Measurements from ENCODE around the gene EGFL8. TPM values are rescaled to one million over a fixed set of nuclear protein-coding genes. Genes with fewer than 3 reads are reported as not detected.

EGFL8 gene
- total and polyA plus RNA-seq, 9 of the 15 experiments (the other 6 are each of a cell fraction or from before 2014, with no cell fraction given): 2.2 to 47.4 (median 14.2) TPM

GRCh38 chr6:32178547-32179440 is 14.4 kb downstream of the EGFL8 start:
- BruUV-seq (replicated peaks): TSS peak; percentile 71
- H3K36me3 ChIP-seq (ENCODE audit: control insufficient read depth, insufficient read depth, low read length): peaks cover 56% of the 10 kb centered on the region; the same call in 2 of the 3 replicates
- DNase-seq (ENCODE audit: extremely low read depth in 1 of 4, low spot score in 3 of 4): peak; percentile 37 to 59 (median 54)
- peak; percentile 11 for ATAC-seq
- intact Hi-C loops (cut with micrococcal nuclease) (loop anchor here (2.0 to 10.0 kb wide), 3 partner anchors 60 to 514 kb away; partner anchors contain the start of genes C6orf47, CSNK2B, GPANK1 and HSPA1B), in situ Hi-C loops (cut with MboI) (no loop called here)
- FAIRE-seq: no peak
- H4K20me1 ChIP-seq (replicated peaks; ENCODE audit: control insufficient read depth, insufficient read depth, low read length): no peaks in the 10 kb centered on the region
- H3K4me2 ChIP-seq (ENCODE audit: insufficient read depth, low read length): peak overlapping the region; percentile 100
- peak overlapping the region; percentile 94 for H3K27ac ChIP-seq (ENCODE audit: extremely low read depth, low read depth, low read length)
- under 1% methylated on average over 24 of the region's 24 CpGs for WGBS (ENCODE audit: insufficient coverage, low coverage, missing lambda C conversion rate)
- peaks cover 67% of the 10 kb centered on the region for H3K79me2 ChIP-seq (ENCODE audit: control insufficient read depth, insufficient read depth, low read length)
- peak overlapping the region; percentile 71 for H2AFZ ChIP-seq (ENCODE audit: low read depth, low read length)
- H3K27me3 ChIP-seq (ENCODE audit: control insufficient read depth in 2 of 2, insufficient read depth in 2 of 2, low read length in 2 of 2): no peaks in the 10 kb centered on the region
- H3K4me3 ChIP-seq: peak overlapping the region; percentile 88
- no peaks in the 10 kb centered on the region for H3K9me3 ChIP-seq (replicated peaks; ENCODE audit: control insufficient read depth, insufficient read depth, low read depth, low read length)
- peak overlapping the region; percentile 86 to 91 for H3K9ac ChIP-seq (ENCODE audit: insufficient read depth in 1 of 2, low read depth in 2 of 2, low read length in 2 of 2)
- POLR2A ChIA-PET: interaction anchor here (0.6 to 4.5 kb wide), 9 partner anchors 11 to 794 kb away, joined by 3 to 30 read pairs (median 6); partner anchors contain the start of genes ATF6B, EGFL8, FKBPL and PBX2
- H3K9me1 ChIP-seq (ENCODE audit: control insufficient read depth, insufficient read depth, low read length): peaks cover 7% of the 10 kb centered on the region
- peaks cover 48 to 57% of the 10 kb centered on the region in 2 experiments for H3K4me1 ChIP-seq (replicated peaks in 1 of 2; ENCODE audit: control insufficient read depth in 2 of 2, insufficient read depth in 2 of 2, low read length in 2 of 2)
- CTCF ChIA-PET (ENCODE audit: low intra/inter-chr PET ratio): no interaction called here
- TF ChIP-seq KDM2B (CRISPR knock-in tag; IDR thresholded peaks at IDR 0.05) (no peak), ATF1 (CRISPR knock-in tag; IDR thresholded peaks at IDR 0.05) (no peak), ATF1 (tag; IDR thresholded peaks at IDR 0.05) (no peak), STAT5A (IDR thresholded peaks at IDR 0.05; ENCODE audit: borderline replicate concordance, low read length) (no peak), ZNF224 (CRISPR knock-in tag; IDR thresholded peaks at IDR 0.05) (no peak), GTF2A2 (tag; IDR thresholded peaks at IDR 0.05) (no peak), SRSF3 (IDR thresholded peaks at IDR 0.05; ENCODE audit: insufficient read depth, low read length) (no peak), CEBPZ (IDR thresholded peaks at IDR 0.05; ENCODE audit: borderline replicate concordance, low read depth, low read length) (no peak), RAD21 (CRISPR knock-in tag; conservative IDR thresholded peaks at IDR 0.05 in 1 of 2, IDR thresholded peaks at IDR 0.05 in 1 of 2) (no peak), CBFA2T2 (conservative IDR thresholded peaks at IDR 0.05) (no peak), FOXK2 (conservative IDR thresholded peaks at IDR 0.05 in 1 of 2, IDR thresholded peaks at IDR 0.05 in 1 of 2; ENCODE audit: low read depth in 2 of 2) (no peak)
- TF ChIP-seq, protein P1, sequence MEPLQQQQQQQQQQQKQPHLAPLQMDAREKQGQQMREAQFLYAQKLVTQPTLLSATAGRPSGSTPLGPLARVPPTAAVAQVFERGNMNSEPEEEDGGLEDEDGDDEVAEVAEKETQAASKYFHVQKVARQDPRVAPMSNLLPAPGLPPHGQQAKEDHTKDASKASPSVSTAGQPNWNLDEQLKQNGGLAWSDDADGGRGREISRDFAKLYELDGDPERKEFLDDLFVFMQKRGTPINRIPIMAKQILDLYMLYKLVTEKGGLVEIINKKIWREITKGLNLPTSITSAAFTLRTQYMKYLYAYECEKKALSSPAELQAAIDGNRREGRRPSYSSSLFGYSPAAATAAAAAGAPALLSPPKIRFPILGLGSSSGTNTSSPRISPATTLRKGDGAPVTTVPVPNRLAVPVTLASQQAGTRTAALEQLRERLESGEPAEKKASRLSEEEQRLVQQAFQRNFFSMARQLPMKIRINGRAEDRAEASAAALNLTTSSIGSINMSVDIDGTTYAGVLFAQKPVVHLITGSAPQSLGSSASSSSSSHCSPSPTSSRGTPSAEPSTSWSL (CRISPR knock-in tag; IDR thresholded peaks at IDR 0.05; ENCODE audit: borderline replicate concordance): no peak
- TF ChIP-seq, protein P2, sequence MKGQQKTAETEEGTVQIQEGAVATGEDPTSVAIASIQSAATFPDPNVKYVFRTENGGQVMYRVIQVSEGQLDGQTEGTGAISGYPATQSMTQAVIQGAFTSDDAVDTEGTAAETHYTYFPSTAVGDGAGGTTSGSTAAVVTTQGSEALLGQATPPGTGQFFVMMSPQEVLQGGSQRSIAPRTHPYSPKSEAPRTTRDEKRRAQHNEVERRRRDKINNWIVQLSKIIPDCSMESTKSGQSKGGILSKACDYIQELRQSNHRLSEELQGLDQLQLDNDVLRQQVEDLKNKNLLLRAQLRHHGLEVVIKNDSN (CRISPR knock-in tag; IDR thresholded peaks at IDR 0.05): peak; percentile 86

All from K562 (cell line).